Measurements from ENCODE around the gene VIT.
"Not testable (repeated sequence)": the region's sequence is repeated elsewhere in the genome, so short reads cannot be mapped to it uniquely, and the experiment has no call there.

The VIT gene

DNA sequence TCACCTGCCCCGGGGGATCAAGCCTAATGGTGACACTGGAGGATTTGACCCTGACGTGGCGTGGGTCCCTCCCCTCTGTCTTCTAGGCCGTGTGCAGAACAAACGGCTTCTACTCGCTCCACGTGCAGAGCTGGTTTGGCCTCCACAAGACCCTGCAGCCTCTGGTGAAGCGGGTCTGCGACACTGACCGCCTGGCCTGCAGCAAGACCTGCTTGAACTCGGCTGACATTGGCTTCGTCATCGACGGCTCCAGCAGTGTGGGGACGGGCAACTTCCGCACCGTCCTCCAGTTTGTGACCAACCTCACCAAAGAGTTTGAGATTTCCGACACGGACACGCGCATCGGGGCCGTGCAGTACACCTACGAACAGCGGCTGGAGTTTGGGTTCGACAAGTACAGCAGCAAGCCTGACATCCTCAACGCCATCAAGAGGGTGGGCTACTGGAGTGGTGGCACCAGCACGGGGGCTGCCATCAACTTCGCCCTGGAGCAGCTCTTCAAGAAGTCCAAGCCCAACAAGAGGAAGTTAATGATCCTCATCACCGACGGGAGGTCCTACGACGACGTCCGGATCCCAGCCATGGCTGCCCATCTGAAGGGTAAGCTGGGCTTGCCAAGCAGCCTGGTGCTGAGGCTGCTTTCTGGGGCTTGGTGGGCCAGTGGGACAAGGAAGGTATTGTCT, 112.0 kb downstream of the VIT start:
- no peak for DNase-seq

GRCh38 chr2:36809069-36809445, 112.5 kb downstream of the VIT start:
- no peak for DNase-seq

GRCh38 chr2:36811071-36811470, 114.6 kb downstream of the VIT start:
- no peak for DNase-seq

- DNase-seq = no peak
Measured at GRCh38 chr2:36812196-36812595, 115.7 kb downstream of the VIT start.

GRCh38 chr2:36818542-36818941, 122.0 kb downstream of the VIT start:
- DNase-seq = no peak

- DNase-seq = no peak
Measured at GRCh38 chr2:36819095-36819711, 122.7 kb downstream of the VIT start.

DNA sequence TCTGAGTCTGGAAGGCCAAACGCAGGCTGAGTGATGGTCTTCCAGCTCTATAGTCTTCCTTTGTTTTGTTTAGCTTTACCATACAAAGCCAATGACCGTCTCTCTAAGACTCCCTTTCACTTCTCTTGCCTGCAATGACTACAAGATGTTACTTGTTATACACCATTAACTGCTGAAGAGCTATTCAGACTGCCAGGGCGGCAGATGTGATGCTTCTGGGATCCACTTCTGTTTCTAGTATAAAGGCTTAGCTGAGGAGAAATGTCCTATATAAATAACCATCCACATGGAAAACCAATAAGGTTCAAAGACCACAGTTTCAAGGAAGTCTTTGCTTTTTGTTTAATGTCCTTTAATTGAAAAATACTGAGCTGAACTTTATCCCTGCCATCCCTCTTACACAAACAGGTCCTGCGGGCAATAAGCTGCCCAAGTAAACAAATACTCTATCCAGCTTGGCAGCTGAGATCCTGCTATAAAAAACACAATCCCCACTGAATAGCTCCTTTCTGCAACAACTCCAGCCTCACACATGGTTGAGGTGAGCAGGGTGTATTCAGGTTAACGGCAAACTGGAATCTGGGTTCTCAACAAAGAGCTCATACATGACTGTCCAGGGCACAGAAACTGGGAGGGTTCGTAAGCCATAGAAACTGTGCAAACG, 124.6 kb downstream of the VIT start:
- DNase-seq = no peak

DNA sequence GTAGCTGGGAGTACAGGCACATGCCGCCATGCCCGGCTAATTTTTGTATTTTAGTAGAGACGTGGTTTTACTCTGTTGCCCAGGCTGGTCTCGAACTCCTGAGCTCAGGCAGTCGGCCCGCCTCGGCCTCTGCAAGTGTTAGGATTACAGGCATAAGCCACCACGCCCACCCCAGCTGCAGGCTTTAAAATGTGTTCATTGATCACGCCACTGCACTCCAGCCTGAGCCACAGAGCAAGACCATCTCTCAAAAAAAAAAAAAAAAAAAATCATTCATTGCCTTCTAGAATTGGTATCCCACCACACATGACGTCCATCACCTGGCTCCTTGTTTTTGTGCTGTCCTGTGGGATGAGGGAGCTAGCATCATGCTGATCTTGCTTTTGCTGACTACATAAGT, 127.4 kb downstream of the VIT start:
- DNase-seq = no peak

DNA sequence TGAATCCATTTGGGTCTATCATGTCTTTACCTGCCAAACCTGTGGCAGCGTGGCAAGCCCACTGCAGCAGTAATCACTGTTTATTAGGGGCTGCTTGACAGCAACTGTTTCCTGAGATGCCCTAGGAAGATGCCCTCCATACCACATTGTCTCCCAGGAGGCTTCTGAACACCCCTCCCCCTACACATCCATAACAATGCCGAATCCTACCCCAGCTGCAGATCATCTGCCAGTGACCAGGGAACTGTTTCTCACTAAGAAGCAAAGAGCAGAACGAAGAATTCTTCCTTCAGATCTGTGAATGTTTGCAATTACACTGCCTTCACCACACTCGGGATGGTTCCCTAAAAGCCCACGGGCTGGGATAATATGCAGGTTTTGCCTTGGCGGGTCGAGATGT, 127.8 kb downstream of the VIT start:
- no peak for DNase-seq

DNA sequence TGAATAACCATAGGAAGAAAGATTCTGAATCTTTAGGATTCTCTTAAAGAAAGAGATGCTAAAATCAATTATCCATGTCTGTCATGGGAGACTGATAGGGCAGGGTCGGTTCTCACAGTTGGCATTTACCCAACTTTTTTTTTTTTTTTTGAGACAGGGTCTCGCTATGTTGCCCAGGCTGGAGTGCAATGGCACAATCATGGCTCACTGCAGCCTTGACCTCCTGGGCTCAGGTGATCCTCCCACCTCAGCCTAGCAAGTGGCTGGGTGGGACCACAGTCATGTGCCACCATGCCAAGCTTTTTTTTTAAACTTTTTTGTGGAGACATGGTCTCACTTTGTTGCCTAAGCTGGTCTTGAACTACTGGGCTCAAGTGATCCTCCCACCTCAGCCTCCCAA, 128.2 kb downstream of the VIT start:
- DNase-seq = not testable (repeated sequence)

GRCh38 chr2:36831185-36831584, 134.7 kb downstream of the VIT start:
- no peak for DNase-seq

- DNase-seq = no peak
Measured at GRCh38 chr2:36834203-36834602, 137.7 kb downstream of the VIT start.

- DNase-seq = no peak
Measured at GRCh38 chr2:36834731-36835524, 138.4 kb downstream of the VIT start.

GRCh38 chr2:36839976-36840617, 143.6 kb downstream of the VIT start:
- DNase-seq = no peak

DNA sequence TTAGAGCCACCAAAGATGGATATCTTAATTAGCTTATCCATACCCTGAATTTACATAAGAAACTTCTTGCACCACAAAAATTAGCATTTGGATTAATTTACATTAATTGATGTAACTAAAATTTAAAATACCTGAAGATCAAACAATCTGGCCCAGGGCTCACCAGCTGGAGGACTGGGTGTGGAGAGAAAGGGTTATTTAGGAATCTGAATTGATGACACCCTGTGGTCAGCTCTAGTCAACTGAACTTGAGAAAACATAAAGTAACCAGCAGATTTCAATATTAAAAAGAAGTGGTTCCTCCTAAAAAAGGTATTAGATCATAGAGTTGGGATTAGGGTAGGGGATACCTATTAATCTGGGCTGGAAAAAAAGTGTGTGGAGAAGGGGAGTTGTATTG, 147.3 kb downstream of the VIT start:
- no peak for DNase-seq

- no peak for DNase-seq
Measured at GRCh38 chr2:36849265-36849664, 152.8 kb downstream of the VIT start.

GRCh38 chr2:36854241-36854640, 157.7 kb downstream of the VIT start:
- DNase-seq = no peak

GRCh38 chr2:36855429-36855828, 158.9 kb downstream of the VIT start:
- no peak for DNase-seq

DNA sequence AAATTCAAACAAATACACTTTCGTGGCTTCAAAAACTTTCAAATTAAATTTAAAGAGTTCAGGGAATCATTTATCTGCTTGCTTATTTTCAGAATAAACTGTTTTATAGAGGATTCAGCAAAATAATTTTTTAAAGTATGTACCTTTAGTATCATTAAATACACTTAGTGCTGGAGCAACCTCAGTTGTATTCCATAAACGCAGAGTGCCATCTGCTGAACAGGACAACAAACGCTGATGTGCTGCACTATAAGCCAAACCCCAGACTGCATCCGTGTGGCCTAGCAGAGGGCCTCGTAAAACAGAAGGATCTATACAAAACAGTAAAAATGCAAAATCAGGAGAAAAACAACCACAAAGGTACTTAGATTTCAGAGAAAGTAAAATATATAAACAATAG, 161.2 kb downstream of the VIT start:
- no peak for DNase-seq

- no peak for DNase-seq
Measured at GRCh38 chr2:36858551-36859365, 162.3 kb downstream of the VIT start.

DNA sequence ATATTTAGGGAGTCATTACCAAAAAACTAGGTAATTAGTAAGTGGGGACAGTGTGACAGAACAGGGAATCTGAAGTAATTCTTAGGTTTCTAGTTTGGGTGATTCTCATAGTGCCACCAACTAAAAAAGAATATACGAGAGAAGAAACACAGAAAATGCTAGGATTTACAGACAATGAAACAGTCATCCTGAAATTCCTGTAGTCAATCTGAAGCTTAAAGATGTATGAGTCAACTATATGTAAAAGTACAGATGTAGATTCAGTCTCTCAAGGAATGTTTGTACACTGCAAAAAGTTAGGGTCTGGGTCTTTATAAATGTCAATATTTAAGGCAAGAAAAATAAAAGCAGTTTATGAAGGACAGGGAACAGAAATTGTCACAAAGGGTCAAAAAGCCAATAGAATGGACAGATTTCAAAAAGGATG, 162.9 kb downstream of the VIT start:
- no peak for DNase-seq

DNA sequence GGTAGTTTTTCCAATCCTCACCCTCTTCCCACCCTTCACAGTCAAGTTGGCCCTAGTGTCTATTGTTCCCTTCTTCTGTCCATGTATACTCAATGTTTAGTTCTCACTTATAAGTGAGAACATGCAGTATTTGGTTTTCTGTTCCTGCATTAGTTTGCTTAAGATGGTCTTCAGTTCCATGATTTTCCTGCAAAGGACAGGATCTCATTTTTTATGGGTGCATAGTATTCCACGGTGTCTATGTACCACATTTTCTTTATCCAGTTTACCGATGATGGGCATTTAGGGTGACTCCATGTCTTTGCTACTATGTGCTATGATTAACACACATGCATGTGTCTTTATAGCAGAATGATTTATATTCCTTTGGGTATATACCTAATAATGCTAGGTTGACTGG, 165.4 kb downstream of the VIT start:
- no peak for DNase-seq
